HepG2 (cell line): Measurements from ENCODE around the gene CFAP54. TPM values are rescaled to one million over a fixed set of nuclear protein-coding genes. Genes with fewer than 3 reads are reported as not detected.

Experiments used
- FOSL2 ChIP-seq: sonication (generic); formaldehyde crosslinking; IDR thresholded peaks from 2 replicates; pipeline ENCODE4 v1.4.0; 2020; ENCODE audit warnings: missing genetic modification reagents
- MAFF ChIP-seq: IDR thresholded peaks from 2 replicates; pipeline ENCODE4 v1.6.1; 2011; ENCODE audit warnings: low read depth, low read length, improper control_type of control experiment
- MED8 ChIP-seq: sonication (generic); formaldehyde crosslinking; IDR thresholded peaks from 2 replicates; pipeline ENCODE4 v1.8.1; 2023; ENCODE audit warnings: mild to moderate bottlenecking, missing genetic modification reagents; ENCODE audit not compliant: insufficient replicate concordance
- PAXIP1 ChIP-seq: sonication (generic); formaldehyde crosslinking; conservative IDR thresholded peaks from 2 replicates; pipeline ENCODE4 v1.4.0; 2020; ENCODE audit warnings: mild to moderate bottlenecking, missing genetic modification reagents, moderate library complexity
- SRSF9 ChIP-seq: fragments of 200-400 bp; formaldehyde crosslinking; IDR thresholded peaks from 2 replicates; pipeline ENCODE4 v1.6.1; 2018; ENCODE audit warnings: borderline replicate concordance, mild to moderate bottlenecking, low read depth, low read length; ENCODE audit not compliant: insufficient read depth, poor library complexity, severe bottlenecking
- YY1 ChIP-seq: IDR thresholded peaks from 2 replicates; pipeline ENCODE4 v1.6.1; 2011; ENCODE audit warnings: low read length, low read depth, moderate library complexity, mild to moderate bottlenecking; ENCODE audit not compliant: insufficient read depth, insufficient replicate concordance
- ZBTB44 ChIP-seq: sonication (generic); formaldehyde crosslinking; IDR thresholded peaks from 2 replicates; pipeline ENCODE4 v1.4.0; 2020; ENCODE audit warnings: missing genetic modification reagents
- ZNF205 ChIP-seq: IDR thresholded peaks from 2 replicates; pipeline ENCODE4 v1.6.1; 2018; ENCODE audit warnings: missing biosample characterization, missing genetic modification reagents
- ZNF407 ChIP-seq: sonication (generic); formaldehyde crosslinking; IDR thresholded peaks from one replicate; pipeline ENCODE4 v1.5.1; 2020; ENCODE audit warnings: mild to moderate bottlenecking, missing genetic modification reagents; ENCODE audit errors: not compliant biosample characterization
- ZNF557 ChIP-seq: sonication (generic); formaldehyde crosslinking; IDR thresholded peaks from 2 replicates; pipeline ENCODE4 v1.4.0; 2020; ENCODE audit warnings: missing genetic modification reagents
- ZNF562 ChIP-seq: sonication (generic); formaldehyde crosslinking; IDR thresholded peaks from 2 replicates; pipeline ENCODE4 v1.8.0; 2022; ENCODE audit warnings: missing genetic modification reagents, borderline replicate concordance
- ZNF768 ChIP-seq: sonication (generic); formaldehyde crosslinking; IDR thresholded peaks from 2 replicates; pipeline ENCODE4 v1.4.0; 2020; ENCODE audit warnings: missing genetic modification reagents
- ZSCAN25 ChIP-seq: sonication (generic); formaldehyde crosslinking; IDR thresholded peaks from 2 replicates; pipeline ENCODE4 v1.8.0; 2022; ENCODE audit warnings: mild to moderate bottlenecking, missing genetic modification reagents
- polyA plus RNA-seq, 8 experiments: library from polyadenylated mRNA; depleted of rRNA in 3 of 8; stranded (reverse) in 7 of 8; unstranded in 1 of 8; fragments of >200 nt; fragmentation: Illumina TruSeq in 4 of 8; extraction: Trizol in 4 of 8; gene quantifications; 2 replicates each; pipeline versions ENCODE4 v1.2.1 to v1.2.3, GENCODE V29; 2011 to 2016; ENCODE audit warnings: low read depth in 4 of 8, missing spikeins in 1 of 8, mixed read lengths in 1 of 8; ENCODE audit not compliant: insufficient read depth in 1 of 8
- total RNA-seq, 5 experiments: library from RNA; depleted of rRNA; stranded (reverse); fragments of >200 nt; fragmentation: Illumina TruSeq; extraction: Trizol; gene quantifications; 2 replicates each; pipeline ENCODE4 v1.2.3, GENCODE V29; 2016; ENCODE audit warnings: low read depth in 1 of 5

Gene CFAP54
- total and polyA plus RNA-seq, 2 of the 13 experiments (the other 11 are each of a cell fraction or from before 2014, with no cell fraction given): not detected

- 0 out of 2 replicates have a peak, but pooled peaks have one; percentile 33 for TF ChIP-seq FOSL2 (CRISPR knock-in tag)
- TF ChIP-seq ZNF407 (CRISPR knock-in tag): peak; percentile 70
- TF ChIP-seq ZNF557 (CRISPR knock-in tag): 0 out of 2 replicates have a peak, but pooled peaks have one; percentile 18
- no peak for TF ChIP-seq ZNF562 (CRISPR knock-in tag)
- peak; percentile 25; the same call in 1 of the 2 replicates for TF ChIP-seq ZSCAN25 (CRISPR knock-in tag)
- peak; percentile 13; the same call in 1 of the 2 replicates for TF ChIP-seq ZNF205 (CRISPR knock-in tag)
- TF ChIP-seq SRSF9: no peak
- peak; percentile 66 for TF ChIP-seq YY1
- TF ChIP-seq MED8 (CRISPR knock-in tag): peak; percentile 27
- no peak for TF ChIP-seq ZBTB44 (CRISPR knock-in tag)
- TF ChIP-seq PAXIP1: peak; percentile 76; the same call in 1 of the 2 replicates
- TF ChIP-seq ZNF768 (CRISPR knock-in tag): peak; percentile 68; the same call in 1 of the 2 replicates
- TF ChIP-seq MAFF: no peak
Observed at GRCh38 chr12:96906849-96907670, 417.7 kb downstream of the CFAP54 start, which contains the start of gene NEDD1 (continued).
